Naive thymus-derived CD4-positive, alpha-beta T cell (primary cell): ENCODE results near the gene CCDC192. TPM values are rescaled to one million over a fixed set of nuclear protein-coding genes. Genes with fewer than 3 reads are reported as not detected.

Experiments used
- ATAC-seq: fragments of 150-1000 bp; cut with Tn5 transposase; 2 replicates; pipeline ENCODE4 v1.10.0; 2021; ENCODE audit warnings: mild to moderate bottlenecking, moderate library complexity
- CTCF ChIA-PET: fragments of 350-600 bp; sonication (Branson Sonifier 250); formaldehyde crosslinking; loops from one replicate; lab custom pipeline; 2021; ENCODE audit warnings: antibody characterized with exemption; lab: Charles Lee
- POLR2A ChIA-PET: fragments of 350-600 bp; sonication (Branson Sonifier 250); formaldehyde crosslinking; loops from one replicate; lab custom pipeline; 2021; ENCODE audit warnings: antibody characterized with exemption, inconsistent platforms; lab: Charles Lee
- DNase-seq, 9 donors: peaks; one replicate each; pipeline versions ENCODE4 v3.0.0 to v3.0.0-alpha.2; 2020 to 2022; ENCODE audit warnings: mixed read lengths in 1 of 9
- H3K27ac ChIP-seq: one replicate; pipeline ENCODE4 v1.7.0; 2013; ENCODE audit warnings: mild to moderate bottlenecking, low read depth, low read length, moderate library complexity
- H3K27me3 ChIP-seq, 2 donors: one replicate each; pipeline ENCODE4 v1.7.0; 2013; ENCODE audit warnings: low read length in 2 of 2, mild to moderate bottlenecking in 2 of 2, moderate library complexity in 2 of 2; ENCODE audit not compliant: control insufficient read depth in 2 of 2, insufficient read depth in 2 of 2
- H3K36me3 ChIP-seq, 3 experiments: 1 replicate in 2 of 3; 2 replicates in 1 of 3; pipeline ENCODE4 v1.7.0; 2013; ENCODE audit warnings: low read length in 3 of 3, mild to moderate bottlenecking in 3 of 3, moderate library complexity in 1 of 3; ENCODE audit not compliant: insufficient read depth in 3 of 3, control insufficient read depth in 2 of 3
- H3K4me1 ChIP-seq, 2 donors: one replicate each; pipeline ENCODE4 v1.7.0; 2013; ENCODE audit warnings: low read length in 2 of 2, mild to moderate bottlenecking in 2 of 2, moderate library complexity in 1 of 2; ENCODE audit not compliant: control insufficient read depth in 2 of 2, insufficient read depth in 2 of 2
- H3K4me3 ChIP-seq: 2 replicates; pipeline ENCODE4 v1.7.0; 2013; ENCODE audit warnings: mild to moderate bottlenecking, low read length
- H3K9me3 ChIP-seq, 3 experiments: 1 replicate in 2 of 3; 2 replicates in 1 of 3; pipeline ENCODE4 v1.7.0; 2013; ENCODE audit warnings: low read length in 3 of 3; ENCODE audit not compliant: control insufficient read depth in 2 of 3
- H3K27ac Mint-ChIP-seq, 9 donors: one replicate each; pipeline ENCODE4 v1.8.0; 2020 to 2022; ENCODE audit warnings: mixed read lengths in 9 of 9, mild to moderate bottlenecking in 8 of 9, moderate library complexity in 5 of 9, inconsistent platforms in 2 of 9
- H3K27me3 Mint-ChIP-seq, 5 donors: one replicate each; pipeline ENCODE4 v1.8.0; 2021 to 2022; ENCODE audit warnings: mixed read lengths in 5 of 5, mild to moderate bottlenecking in 1 of 5
- H3K36me3 Mint-ChIP-seq, 5 donors: one replicate each; pipeline ENCODE4 v1.8.0; 2020 to 2022; ENCODE audit warnings: mixed read lengths in 5 of 5, mild to moderate bottlenecking in 3 of 5, inconsistent platforms in 1 of 5
- H3K4me1 Mint-ChIP-seq, 7 donors: one replicate each; pipeline ENCODE4 v1.8.0; 2020 to 2022; ENCODE audit warnings: mixed read lengths in 7 of 7, mild to moderate bottlenecking in 3 of 7, inconsistent platforms in 1 of 7
- H3K4me3 Mint-ChIP-seq, 10 donors: one replicate each; pipeline ENCODE4 v1.8.0; 2020 to 2022; ENCODE audit warnings: mild to moderate bottlenecking in 10 of 10, mixed read lengths in 10 of 10, moderate library complexity in 6 of 10, inconsistent platforms in 2 of 10
- H3K9me3 Mint-ChIP-seq, 11 donors: one replicate each; pipeline ENCODE4 v1.8.0; 2020 to 2022; ENCODE audit warnings: mixed read lengths in 11 of 11, mild to moderate bottlenecking in 4 of 11, inconsistent platforms in 1 of 11, moderate library complexity in 1 of 11
- intact Hi-C, 2 donors: fragments of 100-400 bp; cut with micrococcal nuclease; formaldehyde crosslinking; loops; one replicate each; pipeline ENCODE4 v1.15.1; 2023
- polyA plus RNA-seq, 2 donors: library from polyadenylated mRNA; unstranded; fragments of 300-500 nt; fragmentation: Illumina TruSeq; gene quantifications; one replicate each; pipeline ENCODE4 v1.2.3, GENCODE V29; 2021
- total RNA-seq, 6 experiments: library from RNA in 5 of 6; stranded (reverse) in 5 of 6; gene quantifications; 1 replicate in 5 of 6; 2 replicates in 1 of 6; pipeline ENCODE4 v1.2.3 and lab custom pipeline; 2021 to 2026

Gene CCDC192
- total and polyA plus RNA-seq, 7 experiments from 2014 or later = not detected

GRCh38 chr5:127799293-127799905 is 96.2 kb downstream of the CCDC192 start:
- intact Hi-C loops = no loop called here
- no peaks in the 10 kb centered on the region for H3K36me3 ChIP-seq
- DNase-seq (no peak), ATAC-seq (no peak)
- POLR2A ChIA-PET = no interaction called here
- CTCF ChIA-PET = no interaction called here
- Mint-ChIP-seq H3K9me3 (no peaks in the 10 kb centered on the region), H3K27me3 (peaks cover 0 to 16% (median 0%) of the 10 kb centered on the region in 5 donors), H3K4me1 (no peaks in the 10 kb centered on the region), H3K4me3 (no peak overlapping the region), H3K27ac (no peak overlapping the region), H3K36me3 (no peaks in the 10 kb centered on the region)
- no peaks in the 10 kb centered on the region for H3K4me1 ChIP-seq
- H3K27ac ChIP-seq = no peak overlapping the region
- no peaks in the 10 kb centered on the region for H3K27me3 ChIP-seq
- H3K4me3 ChIP-seq = no peak overlapping the region
- no peaks in the 10 kb centered on the region for H3K9me3 ChIP-seq

- ATAC-seq = no peak
- peaks cover 0 to 18% (median 0%) of the 10 kb centered on the region in 5 donors for H3K27me3 Mint-ChIP-seq
- POLR2A ChIA-PET = no interaction called here
Measured at GRCh38 chr5:127801751-127802476, 98.7 kb downstream of the CCDC192 start.

GRCh38 chr5:127802477-127802865 is 99.3 kb downstream of the CCDC192 start:
- no peaks in the 10 kb centered on the region for H3K36me3 ChIP-seq
- CTCF ChIA-PET = no interaction called here
- H3K4me3 Mint-ChIP-seq = no peak overlapping the region
- no peaks in the 10 kb centered on the region for H3K36me3 Mint-ChIP-seq
- DNase-seq = no peak
- no peaks in the 10 kb centered on the region for H3K27me3 ChIP-seq
- no peaks in the 10 kb centered on the region for H3K9me3 ChIP-seq
- H3K4me1 ChIP-seq = no peaks in the 10 kb centered on the region
- no peak overlapping the region for H3K27ac ChIP-seq
- POLR2A ChIA-PET = no interaction called here
- H3K9me3 Mint-ChIP-seq = no peaks in the 10 kb centered on the region
- intact Hi-C loops = no loop called here
- no peak overlapping the region for H3K27ac Mint-ChIP-seq
- no peak for ATAC-seq
- peaks cover 0 to 18% (median 0%) of the 10 kb centered on the region in 5 donors for H3K27me3 Mint-ChIP-seq
- peaks cover 0 to 1% (median 0%) of the 10 kb centered on the region in 7 donors for H3K4me1 Mint-ChIP-seq
- no peak overlapping the region for H3K4me3 ChIP-seq

More at GRCh38 chr5:127801751-127802476, 98.7 kb downstream of the CCDC192 start:
- Mint-ChIP-seq H3K4me1 (peaks cover 0 to 1% (median 0%) of the 10 kb centered on the region in 7 donors), H3K27ac (no peak overlapping the region), H3K9me3 (no peaks in the 10 kb centered on the region), H3K36me3 (no peaks in the 10 kb centered on the region), H3K4me3 (no peak overlapping the region)
- DNase-seq = no peak
- Histone ChIP-seq H3K36me3 (no peaks in the 10 kb centered on the region), H3K27ac (no peak overlapping the region), H3K9me3 (no peaks in the 10 kb centered on the region), H3K4me3 (no peak overlapping the region), H3K4me1 (no peaks in the 10 kb centered on the region), H3K27me3 (no peaks in the 10 kb centered on the region)
- CTCF ChIA-PET = no interaction called here
- intact Hi-C loops = no loop called here

- ChIA-PET CTCF (no interaction called here), POLR2A (no interaction called here)
- no peaks in the 10 kb centered on the region for H3K27me3 ChIP-seq
- H3K4me3 Mint-ChIP-seq = no peak overlapping the region
- no peaks in the 10 kb centered on the region for H3K4me1 ChIP-seq
- peaks cover 0 to 1% (median 0%) of the 10 kb centered on the region in 7 donors for H3K4me1 Mint-ChIP-seq
- ATAC-seq (no peak), DNase-seq (no peak)
- intact Hi-C loops = no loop called here
- H3K36me3 ChIP-seq = no peaks in the 10 kb centered on the region
- no peak overlapping the region for H3K27ac ChIP-seq
- H3K27ac Mint-ChIP-seq = no peak overlapping the region
- peaks cover 4 to 18% (median 9%) of the 10 kb centered on the region in 5 donors for H3K27me3 Mint-ChIP-seq
- no peaks in the 10 kb centered on the region for H3K9me3 Mint-ChIP-seq
- no peaks in the 10 kb centered on the region for H3K36me3 Mint-ChIP-seq
- no peaks in the 10 kb centered on the region for H3K9me3 ChIP-seq
- no peak overlapping the region for H3K4me3 ChIP-seq
Measured at GRCh38 chr5:127804886-127805426, 101.8 kb downstream of the CCDC192 start.

GRCh38 chr5:127805448-127805847 is 102.3 kb downstream of the CCDC192 start:
- intact Hi-C loops = no loop called here
- peaks cover 0 to 1% (median 0%) of the 10 kb centered on the region in 7 donors for H3K4me1 Mint-ChIP-seq
- no peaks in the 10 kb centered on the region for H3K36me3 Mint-ChIP-seq
- no peak overlapping the region for H3K4me3 Mint-ChIP-seq
- DNase-seq = no peak
- ChIA-PET POLR2A (no interaction called here), CTCF (no interaction called here)
- H3K4me1 ChIP-seq = no peaks in the 10 kb centered on the region
- no peaks in the 10 kb centered on the region for H3K9me3 ChIP-seq
- H3K27me3 ChIP-seq = no peaks in the 10 kb centered on the region
- no peak for ATAC-seq
- H3K9me3 Mint-ChIP-seq = no peaks in the 10 kb centered on the region
- H3K27ac ChIP-seq = no peak overlapping the region
- no peaks in the 10 kb centered on the region for H3K36me3 ChIP-seq
- no peak overlapping the region for H3K27ac Mint-ChIP-seq
- H3K4me3 ChIP-seq = no peak overlapping the region
- peaks cover 4 to 18% (median 9%) of the 10 kb centered on the region in 5 donors for H3K27me3 Mint-ChIP-seq

GRCh38 chr5:127806776-127807175 is 103.6 kb downstream of the CCDC192 start:
- no peaks in the 10 kb centered on the region for H3K27me3 ChIP-seq
- no peak overlapping the region for H3K27ac ChIP-seq
- H3K4me3 ChIP-seq = no peak overlapping the region
- Mint-ChIP-seq H3K4me1 (peaks cover 0 to 3% (median 0%) of the 10 kb centered on the region in 7 donors), H3K36me3 (no peaks in the 10 kb centered on the region), H3K4me3 (no peak overlapping the region), H3K27me3 (peaks cover 4 to 18% (median 9%) of the 10 kb centered on the region in 5 donors), H3K27ac (no peak overlapping the region), H3K9me3 (no peaks in the 10 kb centered on the region)
- H3K4me1 ChIP-seq = no peaks in the 10 kb centered on the region
- POLR2A ChIA-PET = no interaction called here
- H3K9me3 ChIP-seq = no peaks in the 10 kb centered on the region
- no peak for ATAC-seq
- CTCF ChIA-PET = no interaction called here
- intact Hi-C loops = no loop called here
- H3K36me3 ChIP-seq = no peaks in the 10 kb centered on the region
- no peak for DNase-seq
